ENCODE results near the gene EFNB1. TPM values are rescaled to one million over a fixed set of nuclear protein-coding genes. Genes with fewer than 3 reads are reported as not detected.

EFNB1 gene
- total and polyA plus RNA-seq, 2 of the 8 experiments (the other 6 are each of a cell fraction or from before 2014, with no cell fraction given), result 2.3 to 5.4 TPM

- no peak overlapping the region for H2BK12ac ChIP-seq (ENCODE audit: low read depth, low read length)
- H3K23me2 ChIP-seq (ENCODE audit: low read depth, low read length), result no peaks in the 10 kb centered on the region
- TF ChIP-seq SIX5 (IDR thresholded peaks at IDR 0.05; ENCODE audit: low read depth, low read length) (no peak), TAF1 (IDR thresholded peaks at IDR 0.05; ENCODE audit: low read depth, low read length) (no peak), SIRT6 (IDR thresholded peaks at IDR 0.05; ENCODE audit: low read length) (no peak), PHF8 (conservative IDR thresholded peaks at IDR 0.05; ENCODE audit: low read depth, low read length) (no peak), SUZ12 (IDR thresholded peaks at IDR 0.05; ENCODE audit: low read length) (no peak), CREB1 (IDR thresholded peaks at IDR 0.05) (no peak), MAFK (IDR thresholded peaks at IDR 0.05; ENCODE audit: low read depth, low read length) (no peak), CBX5 (IDR thresholded peaks at IDR 0.05; ENCODE audit: low read depth, low read length) (no peak), SRF (IDR thresholded peaks at IDR 0.05; ENCODE audit: low read depth, low read length) (no peak), TAF7 (optimal IDR thresholded peaks at IDR 0.05; ENCODE audit: borderline replicate concordance, low read depth, low read length) (no peak), GTF2F1 (IDR thresholded peaks at IDR 0.05; ENCODE audit: borderline replicate concordance, low read depth, low read length) (no peak), ZNF274 (IDR thresholded peaks at IDR 0.05; ENCODE audit: borderline replicate concordance, extremely low read depth, low read length) (no peak), RFX5 (IDR thresholded peaks at IDR 0.05; ENCODE audit: borderline replicate concordance, low read depth, low read length) (no peak), BACH1 (IDR thresholded peaks at IDR 0.05; ENCODE audit: low read length) (no peak)
- no peaks in the 10 kb centered on the region for H3K36me3 ChIP-seq (ENCODE audit: control insufficient read depth in 2 of 4, insufficient read depth in 4 of 4, low read length in 3 of 4)
- no peak for FAIRE-seq
- no peaks in the 10 kb centered on the region for H3K79me2 ChIP-seq (ENCODE audit: control insufficient read depth in 1 of 2, insufficient read depth in 2 of 2, low read length in 2 of 2)
- H2BK120ac ChIP-seq (replicated peaks; ENCODE audit: low read depth, low read length), result no peak overlapping the region
- ChIA-PET CTCF (ENCODE audit: partially characterized antibody) (interaction anchor here (0.6 to 2.1 kb wide), 8 partner anchors 88 to 803 kb away, joined by 3 to 9 read pairs (median 3); no protein-coding TSS in a partner anchor), POLR2A (ENCODE audit: partially characterized antibody) (interaction anchor here (1.0 kb wide), 1 partner anchor 87 kb away, joined by 3 read pairs; no protein-coding TSS in a partner anchor)
- WGBS, 2 experiments (ENCODE audit: extremely low coverage in 1 of 2, insufficient coverage in 1 of 2, insufficient read length in 1 of 2, insufficient replicate concordance in 2 of 2, low coverage in 1 of 2, low lambda C conversion rate in 2 of 2, missing lambda C conversion rate in 1 of 2), result 90% methylated on average over 6 of the region's 6 CpGs; no CpG with 5 or more reads in 1 of the 2 experiments
- no peaks in the 10 kb centered on the region for H3K9me3 ChIP-seq (ENCODE audit: insufficient read depth in 2 of 2, low read depth in 1 of 2, low read length in 1 of 2)
- H3K18ac ChIP-seq (ENCODE audit: extremely low read depth, low read length), result no peak overlapping the region
- H3K27me3 ChIP-seq (replicated peaks in 1 of 4; ENCODE audit: control insufficient read depth in 3 of 4, extremely low read depth in 1 of 4, insufficient read depth in 3 of 4, low read length in 3 of 4), result peaks cover 0 to 8% (median 7%) of the 10 kb centered on the region in 4 experiments; a peak in 4 of 7 replicates
- no peak overlapping the region for H4K91ac ChIP-seq (replicated peaks; ENCODE audit: insufficient read length, low read length)
- no peak for DNase-seq (ENCODE audit: low read depth in 1 of 2, low spot score in 2 of 2)
- no peak overlapping the region for H2AK5ac ChIP-seq (ENCODE audit: low read depth, low read length)
- no peak overlapping the region for H2AFZ ChIP-seq (ENCODE audit: low read length)
- no peak overlapping the region for H2BK5ac ChIP-seq (ENCODE audit: low read depth, low read length)
- H3K14ac ChIP-seq (ENCODE audit: insufficient read length), result no peak overlapping the region
- H3K27ac ChIP-seq (ENCODE audit: low read depth, low read length), result no peak overlapping the region
- no peak overlapping the region for H2BK15ac ChIP-seq (ENCODE audit: low read length)
- H4K8ac ChIP-seq (ENCODE audit: extremely low read depth, insufficient read depth, low read length), result no peak overlapping the region
- H3K4me3 ChIP-seq (ENCODE audit: extremely low read depth in 1 of 4, insufficient read depth in 2 of 4, low read depth in 3 of 4, low read length in 4 of 4), result no peak overlapping the region
- H3K4me2 ChIP-seq (ENCODE audit: insufficient read depth in 1 of 2, low read depth in 2 of 2, low read length in 2 of 2), result no peak overlapping the region
- no peak overlapping the region for H2BK20ac ChIP-seq (ENCODE audit: low read length)
- no peaks in the 10 kb centered on the region for H3K79me1 ChIP-seq (ENCODE audit: low read depth, low read length)
- H4K20me1 ChIP-seq (replicated peaks in 1 of 2; ENCODE audit: control insufficient read depth in 1 of 2, insufficient read depth in 2 of 2, low read length in 2 of 2), result no peaks in the 10 kb centered on the region
- H3K23ac ChIP-seq (ENCODE audit: insufficient read length), result no peak overlapping the region
- H3K9ac ChIP-seq (replicated peaks in 1 of 4; ENCODE audit: extremely low read depth in 1 of 4, low read depth in 3 of 4, low read length in 3 of 4), result no peak overlapping the region
- no peak overlapping the region for H3K4ac ChIP-seq (replicated peaks; ENCODE audit: insufficient read length, low read depth, low read length)
- no peak overlapping the region for H4K5ac ChIP-seq (ENCODE audit: insufficient read length, low read depth, low read length)
- peaks cover 0 to 3% (median 0%) of the 10 kb centered on the region in 4 experiments; a peak in 3 of 7 replicates for H3K4me1 ChIP-seq (replicated peaks in 1 of 4; ENCODE audit: control insufficient read depth in 3 of 4, insufficient read depth in 4 of 4, low read length in 3 of 4)
- H3K56ac ChIP-seq (replicated peaks; ENCODE audit: insufficient read length, low read depth, low read length), result no peak overlapping the region
Observed at GRCh38 chrX:68820476-68821110, 8.2 kb upstream of the EFNB1 start.
